ENCODE measurements around the gene TLE7. TPM values are rescaled to one million over a fixed set of nuclear protein-coding genes. Genes with fewer than 3 reads are reported as not detected.

The TLE7 gene
- total and polyA plus RNA-seq, 2 of the 8 experiments (the other 6 are each of a cell fraction or from before 2014, with no cell fraction given): 0.03 TPM; not detected in 1

DNA sequence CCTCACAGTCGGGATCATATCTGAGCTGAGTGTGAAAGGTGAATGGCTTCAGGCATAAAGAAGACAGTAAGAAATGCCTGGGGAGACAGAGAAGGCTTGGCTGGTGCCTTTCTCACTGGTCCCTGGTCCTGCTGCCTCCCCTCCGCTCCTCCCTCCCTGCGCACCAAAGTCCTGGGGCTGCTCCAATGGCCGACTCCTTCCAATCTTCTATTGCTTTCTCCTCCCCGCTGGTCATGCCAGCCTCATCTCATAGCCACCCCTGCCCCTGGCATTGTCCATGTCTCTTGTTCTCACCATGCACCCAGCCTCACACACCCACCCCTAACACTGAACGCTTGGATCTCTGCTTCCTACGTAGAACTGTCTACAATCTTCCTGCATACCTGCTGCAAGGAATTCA, 18.0 kb downstream of the TLE7 start:
- FAIRE-seq: no peak
- POLR2A ChIA-PET (ENCODE audit: partially characterized antibody): no interaction called here

More for the DNA sequence above, 18.0 kb downstream of the TLE7 start:
- Histone ChIP-seq H3K79me1 (ENCODE audit: low read depth, low read length) (peaks cover under 1% of the 10 kb centered on the region; the same call in 1 of the 2 replicates), H4K5ac (ENCODE audit: insufficient read length, low read depth, low read length) (no peak overlapping the region), H2BK120ac (replicated peaks; ENCODE audit: low read depth, low read length) (no peak overlapping the region), H3K9ac (replicated peaks in 1 of 4; ENCODE audit: extremely low read depth in 1 of 4, low read depth in 3 of 4, low read length in 3 of 4) (no peak overlapping the region), H2AK5ac (ENCODE audit: low read depth, low read length) (no peak overlapping the region), H3K4me1 (replicated peaks in 1 of 4; ENCODE audit: control insufficient read depth in 3 of 4, insufficient read depth in 4 of 4, low read length in 3 of 4) (peaks cover 0 to 5% (median 3%) of the 10 kb centered on the region in 4 experiments; a peak in 5 of 7 replicates), H2AFZ (ENCODE audit: low read length) (no peak overlapping the region), H3K56ac (replicated peaks; ENCODE audit: insufficient read length, low read depth, low read length) (no peak overlapping the region), H3K14ac (ENCODE audit: insufficient read length) (no peak overlapping the region), H2BK12ac (ENCODE audit: low read depth, low read length) (no peak overlapping the region), H2BK20ac (ENCODE audit: low read length) (no peak overlapping the region), H4K8ac (ENCODE audit: extremely low read depth, insufficient read depth, low read length) (no peak overlapping the region), H4K91ac (replicated peaks; ENCODE audit: insufficient read length, low read length) (no peak overlapping the region), H3K4me3 (ENCODE audit: extremely low read depth in 1 of 4, insufficient read depth in 2 of 4, low read depth in 3 of 4, low read length in 4 of 4) (no peak overlapping the region), H3K18ac (ENCODE audit: extremely low read depth, low read length) (no peak overlapping the region), H3K79me2 (ENCODE audit: control insufficient read depth in 1 of 2, insufficient read depth in 2 of 2, low read length in 2 of 2) (no peaks in the 10 kb centered on the region), H3K27me3 (replicated peaks in 1 of 4; ENCODE audit: control insufficient read depth in 3 of 4, extremely low read depth in 1 of 4, insufficient read depth in 3 of 4, low read length in 3 of 4) (peaks cover 0 to 13% (median 5%) of the 10 kb centered on the region in 4 experiments; a peak in 4 of 7 replicates), H3K27ac (ENCODE audit: low read depth, low read length) (no peak overlapping the region), H2BK15ac (ENCODE audit: low read length) (no peak overlapping the region), H3K4ac (replicated peaks; ENCODE audit: insufficient read length, low read depth, low read length) (no peak overlapping the region), H3K36me3 (ENCODE audit: control insufficient read depth in 2 of 4, insufficient read depth in 4 of 4, low read length in 3 of 4) (no peaks in the 10 kb centered on the region), H3K23ac (ENCODE audit: insufficient read length) (no peak overlapping the region), H4K20me1 (replicated peaks in 1 of 2; ENCODE audit: control insufficient read depth in 1 of 2, insufficient read depth in 2 of 2, low read length in 2 of 2) (peaks cover 0 to 3% of the 10 kb centered on the region in 2 experiments), H2BK5ac (ENCODE audit: low read depth, low read length) (no peak overlapping the region), H3K23me2 (ENCODE audit: low read depth, low read length) (peaks cover 5% of the 10 kb centered on the region; the same call in 1 of the 2 replicates), H3K4me2 (ENCODE audit: insufficient read depth in 1 of 2, low read depth in 2 of 2, low read length in 2 of 2) (no peak overlapping the region), H3K9me3 (ENCODE audit: insufficient read depth in 2 of 2, low read depth in 1 of 2, low read length in 1 of 2) (no peaks in the 10 kb centered on the region)
- no peak for DNase-seq (ENCODE audit: low read depth in 1 of 2, low spot score in 2 of 2)
- 74% methylated on average over 6 of the region's 7 CpGs; no CpG with 5 or more reads in 1 of the 2 experiments for WGBS, 2 experiments (ENCODE audit: extremely low coverage in 1 of 2, insufficient coverage in 1 of 2, insufficient read length in 1 of 2, insufficient replicate concordance in 2 of 2, low coverage in 1 of 2, low lambda C conversion rate in 2 of 2, missing lambda C conversion rate in 1 of 2)
- CTCF ChIA-PET (ENCODE audit: partially characterized antibody): interaction anchor here (0.7 to 7.8 kb wide), 8 partner anchors 12 to 129 kb away, joined by 3 to 99 read pairs (median 4); partner anchors contain the start of gene CHST4
- TF ChIP-seq SIRT6 (IDR thresholded peaks at IDR 0.05; ENCODE audit: low read length) (no peak), BCL11A (IDR thresholded peaks at IDR 0.05; ENCODE audit: low read depth in 2 of 2, low read length in 2 of 2) (no peak), CBX5 (IDR thresholded peaks at IDR 0.05; ENCODE audit: low read depth, low read length) (no peak)
